GM11168 (cell line): Measurements from ENCODE around the gene TRAF3IP3.

Experiments
- in situ Hi-C: fragments of 300-500 bp; cut with MboI; formaldehyde crosslinking; loops from one replicate; pipeline ENCODE4 v1.12.0; 2022; ENCODE audit warnings: low sequenced_read_pairs; ENCODE audit not compliant: unreplicated experiment

The TRAF3IP3 gene

GRCh38 chr1:209761011-209761635 lies 5.3 kb downstream of the TRAF3IP3 start:
- in situ Hi-C loops: no loop called here

GRCh38 chr1:209766051-209766450 lies 10.2 kb downstream of the TRAF3IP3 start:
- in situ Hi-C loops: no loop called here

DNA sequence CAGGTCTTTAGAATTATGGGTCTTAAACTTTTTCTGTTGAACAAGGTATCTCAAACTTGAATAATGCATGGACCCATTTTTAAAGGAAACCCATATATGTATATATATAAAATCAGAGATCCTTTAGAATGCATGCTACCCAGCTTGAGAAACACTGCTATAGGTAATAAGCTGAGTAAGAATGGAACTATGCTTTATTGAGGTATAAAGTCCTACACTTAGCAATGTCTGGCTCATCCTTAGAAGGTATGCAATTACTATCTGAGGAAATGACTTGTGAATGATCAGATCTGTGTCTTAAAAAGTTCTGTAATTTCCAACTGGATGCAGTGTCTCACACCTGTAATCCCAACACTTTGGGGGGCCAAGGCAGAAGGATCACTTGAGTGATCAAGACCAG lies 11.2 kb downstream of the TRAF3IP3 start:
- in situ Hi-C loops: no loop called here

- in situ Hi-C loops: no loop called here
These were observed 11.9 kb downstream of the TRAF3IP3 start for GRCh38 chr1:209767706-209768105.

GRCh38 chr1:209768354-209768774 lies 12.5 kb downstream of the TRAF3IP3 start:
- in situ Hi-C loops: no loop called here

DNA sequence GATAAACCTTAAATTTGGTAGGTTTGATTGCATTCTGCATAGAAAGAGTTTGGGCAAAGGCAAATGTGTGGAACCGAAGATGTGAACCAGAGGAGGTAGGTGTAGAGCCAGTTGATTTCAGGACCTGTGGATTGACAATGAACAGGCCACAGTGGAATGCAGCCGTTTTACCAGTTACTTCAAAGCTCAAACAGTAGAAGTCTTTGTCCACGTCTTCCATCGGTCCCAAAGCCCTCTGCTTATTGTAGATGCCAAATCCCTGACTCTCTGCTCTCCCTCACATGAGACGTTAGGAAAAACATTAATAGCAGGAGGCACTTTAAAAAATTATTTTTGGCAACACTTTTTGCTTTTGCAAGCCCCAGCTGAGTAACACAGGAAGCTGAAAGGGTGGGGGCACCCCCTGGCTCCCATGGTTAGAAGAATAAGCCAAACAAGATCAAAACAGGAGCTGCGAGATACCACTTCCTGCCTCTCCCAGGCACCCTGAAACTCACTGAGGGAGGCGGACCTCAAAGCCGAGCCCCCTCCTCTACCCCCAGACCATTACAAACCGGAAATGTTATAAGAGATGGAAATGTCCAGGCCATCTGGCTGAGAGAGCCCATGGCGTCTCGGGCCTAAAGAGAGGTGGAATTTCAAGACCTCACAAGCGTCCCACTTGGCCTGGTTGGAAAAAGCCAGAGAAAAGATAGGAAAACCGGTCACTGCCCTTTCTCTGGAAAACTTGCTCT lies 13.5 kb downstream of the TRAF3IP3 start:
- in situ Hi-C loops: no loop called here

- in situ Hi-C loops: no loop called here
These were observed 14.1 kb downstream of the TRAF3IP3 start for GRCh38 chr1:209769971-209770370.

- in situ Hi-C loops: no loop called here
These were observed 15.0 kb downstream of the TRAF3IP3 start for GRCh38 chr1:209770636-209771415.

- in situ Hi-C loops: no loop called here
These were observed 16.3 kb downstream of the TRAF3IP3 start for GRCh38 chr1:209772126-209772525.

- in situ Hi-C loops: no loop called here
These were observed 18.7 kb downstream of the TRAF3IP3 start for GRCh38 chr1:209774592-209774991.

- in situ Hi-C loops: no loop called here
These were observed 19.8 kb downstream of the TRAF3IP3 start for GRCh38 chr1:209775678-209776077.

GRCh38 chr1:209777587-209777986 lies 21.7 kb downstream of the TRAF3IP3 start:
- in situ Hi-C loops: no loop called here

DNA sequence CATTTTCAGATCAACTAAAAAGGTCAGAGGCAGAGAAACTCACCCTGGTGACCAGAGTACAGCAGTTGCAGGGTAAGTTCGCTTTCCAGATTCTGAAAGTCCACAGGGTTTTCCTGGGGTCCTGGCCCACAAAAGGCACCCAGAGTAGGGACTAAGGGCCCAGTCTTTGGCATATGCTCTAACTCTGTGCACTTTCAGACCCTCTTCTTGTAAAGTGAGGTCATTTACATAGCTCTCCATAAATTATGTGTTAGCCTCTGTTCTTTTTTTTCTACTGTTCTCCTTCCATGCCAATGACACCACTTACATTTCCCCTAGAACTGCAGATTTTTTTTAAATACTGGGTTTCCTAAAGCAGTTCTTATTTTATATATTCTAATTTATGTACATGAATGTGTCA lies 22.2 kb downstream of the TRAF3IP3 start:
- in situ Hi-C loops: no loop called here

GRCh38 chr1:209780268-209780667 lies 24.4 kb downstream of the TRAF3IP3 start:
- in situ Hi-C loops: no loop called here

DNA sequence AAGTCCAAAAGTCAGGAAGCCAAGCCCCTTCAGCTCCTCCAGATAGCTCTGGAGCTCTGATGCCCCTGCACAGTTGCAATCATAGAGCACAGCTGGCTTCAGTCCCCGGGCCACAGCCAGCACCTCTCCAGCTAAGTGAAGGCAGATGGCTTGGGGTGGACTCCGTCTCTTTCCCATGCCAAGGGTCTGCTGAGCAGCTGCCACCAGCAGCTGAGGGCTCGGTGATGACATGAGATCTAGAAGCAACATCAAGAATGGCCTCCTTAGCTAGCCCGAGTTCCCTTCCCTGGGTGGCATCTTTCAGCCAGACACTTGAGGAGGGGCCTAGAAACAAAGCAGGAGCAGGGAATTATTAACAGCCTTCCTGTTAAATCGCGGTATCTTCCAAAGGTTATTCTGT lies 27.5 kb downstream of the TRAF3IP3 start:
- in situ Hi-C loops: no loop called here

GRCh38 chr1:209784265-209785169 lies 28.7 kb downstream of the TRAF3IP3 start, which contains the start of gene C1orf74:
C1orf74 (minus strand) TSS chr1:209784559; CDS start chr1:209783634, 925 bp downstream.
- in situ Hi-C loops: no loop called here

DNA sequence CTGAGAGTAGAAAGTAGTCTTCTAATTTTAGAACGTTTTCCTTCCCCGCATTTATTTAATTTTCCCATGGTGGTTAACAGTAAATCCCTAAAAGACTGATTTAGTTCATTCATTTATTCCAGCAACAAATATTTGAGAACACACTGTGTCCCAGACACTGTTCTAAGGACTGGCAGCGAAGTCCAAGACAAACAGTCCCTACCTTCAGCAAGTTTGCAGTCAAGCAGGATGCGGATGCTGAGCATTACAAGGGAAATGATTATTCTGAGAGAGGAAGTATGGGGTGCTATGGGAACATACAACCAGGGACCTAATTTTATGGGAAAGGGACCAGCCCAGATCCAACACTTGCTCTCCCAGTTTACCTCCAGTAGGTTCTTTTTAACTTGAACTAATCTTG lies 29.7 kb downstream of the TRAF3IP3 start:
- in situ Hi-C loops: no loop called here

GRCh38 chr1:209786146-209786545 lies 30.3 kb downstream of the TRAF3IP3 start:
- in situ Hi-C loops: no loop called here

DNA sequence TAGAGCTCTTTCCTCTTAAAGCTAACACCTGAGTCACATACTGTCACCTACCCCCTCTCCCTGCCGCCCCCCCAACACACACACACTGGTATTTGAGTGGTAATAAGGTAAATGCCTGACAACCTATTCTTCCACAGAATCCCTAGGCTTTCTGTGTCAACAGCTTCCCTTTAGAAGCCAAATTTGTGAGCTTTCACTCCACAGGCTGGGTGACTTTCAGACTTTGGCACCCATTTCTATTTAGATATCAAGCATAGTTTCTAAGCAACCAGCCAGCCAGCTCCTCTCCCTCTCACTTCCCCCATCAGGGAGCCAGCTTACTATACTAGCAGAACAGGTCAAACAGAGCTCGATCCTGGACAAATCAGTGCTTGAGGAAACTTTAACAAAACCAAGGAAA lies 31.7 kb downstream of the TRAF3IP3 start:
- in situ Hi-C loops: no loop called here

DNA sequence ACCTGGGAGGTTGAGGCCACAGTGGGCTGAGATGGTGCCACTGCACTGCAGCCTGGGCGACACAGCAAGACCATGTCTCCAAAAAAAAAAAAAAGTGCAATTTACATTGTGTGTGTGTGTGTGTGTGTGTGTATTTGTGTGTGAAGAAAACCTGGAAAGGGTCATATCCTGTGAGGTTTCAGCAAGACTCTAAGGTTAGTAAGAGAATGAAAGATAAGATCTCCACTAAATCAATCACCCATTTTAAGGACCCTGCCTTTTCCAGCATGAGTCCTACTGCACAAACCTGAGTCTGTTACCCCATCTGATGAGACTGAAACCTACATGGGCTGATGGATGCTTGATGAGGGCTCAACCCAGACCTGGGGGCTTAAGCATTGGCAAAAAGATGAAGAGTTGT lies 33.4 kb downstream of the TRAF3IP3 start:
- in situ Hi-C loops: no loop called here
